ENCODE data around the gene DIP2C. TPM values are rescaled to one million over a fixed set of nuclear protein-coding genes. Genes with fewer than 3 reads are reported as not detected.
"Not testable (repeated sequence)": the region's sequence is repeated elsewhere in the genome, so short reads cannot be mapped to it uniquely, and the experiment has no call there.

DIP2C gene
- total and polyA plus RNA-seq, 4 donors, result 6.4 to 40.2 (median 23.8) TPM

DNA sequence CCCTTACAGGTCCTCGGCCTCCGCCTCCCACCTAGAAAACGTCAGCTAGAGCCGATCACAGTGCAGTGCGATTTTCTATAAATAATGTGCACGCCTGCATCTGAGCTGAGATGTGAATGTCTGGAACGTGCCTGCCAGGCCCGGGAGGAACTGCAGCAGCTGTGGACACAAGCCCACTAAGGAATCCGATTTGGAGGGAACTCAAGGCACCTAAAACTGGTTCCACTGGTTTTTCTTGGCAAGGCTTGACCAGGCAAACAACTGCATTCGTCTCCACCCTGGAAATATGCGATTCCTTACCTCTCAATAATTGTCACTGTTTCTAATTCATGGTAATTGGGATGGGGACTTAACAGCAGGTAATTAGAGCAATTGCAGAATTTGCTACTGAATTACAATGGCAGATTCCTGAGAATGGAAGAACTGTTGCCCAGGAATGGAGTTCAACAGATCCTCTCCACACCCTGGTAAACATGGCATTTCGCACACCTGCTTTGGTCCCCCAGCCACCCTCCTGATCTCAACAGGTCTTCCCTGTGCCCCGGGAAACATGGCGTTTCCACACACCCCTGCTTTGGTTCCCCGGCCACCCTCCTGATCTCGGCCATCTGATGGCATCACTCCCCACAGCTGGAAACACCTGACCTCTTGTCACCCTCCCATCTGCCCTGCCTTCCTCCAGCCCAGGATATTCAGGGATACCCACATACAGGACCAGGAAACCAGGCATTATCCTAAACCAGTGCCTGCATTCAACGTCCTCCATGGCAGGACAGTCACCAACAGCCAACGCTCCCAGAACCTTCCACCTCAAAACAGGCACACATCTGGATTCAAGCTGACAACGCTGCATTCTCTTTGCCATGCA is 76.0 kb downstream of the DIP2C start:
- WGBS, 2 donors, result 41 to 44% methylated on average over 19 of the region's 19 CpGs
- no peaks in the 10 kb centered on the region for H3K36me3 ChIP-seq (ENCODE audit: control insufficient read depth in 1 of 2, insufficient read depth in 2 of 2, low read length in 1 of 2)
- H3K27me3 ChIP-seq (ENCODE audit: control insufficient read depth in 1 of 2, insufficient read depth in 2 of 2, low read length in 1 of 2), result no peaks in the 10 kb centered on the region
- H3K4me3 ChIP-seq (ENCODE audit: low read length in 2 of 2), result no peak overlapping the region
- H3K4me1 ChIP-seq (ENCODE audit: control insufficient read depth in 1 of 2, insufficient read depth in 2 of 2, low read length in 2 of 2), result peaks cover 2 to 4% of the 10 kb centered on the region in 2 donors
- no peaks in the 10 kb centered on the region for H3K9me3 ChIP-seq (ENCODE audit: control insufficient read depth, low read length)
- DNase-seq (peak; percentile 44 to 72), ATAC-seq (ENCODE audit: low FRiP score) (peak; percentile 52)
- peak overlapping the region in 1 of 2 donors; percentile 32 for H3K27ac ChIP-seq (ENCODE audit: low read depth in 1 of 2, low read length in 2 of 2)
- intact Hi-C loops (cut with DNase I), result loop anchor here in 1 of 2 donors (5.0 kb wide), 1 partner anchor 69 kb away; no protein-coding TSS in a partner anchor

DNA sequence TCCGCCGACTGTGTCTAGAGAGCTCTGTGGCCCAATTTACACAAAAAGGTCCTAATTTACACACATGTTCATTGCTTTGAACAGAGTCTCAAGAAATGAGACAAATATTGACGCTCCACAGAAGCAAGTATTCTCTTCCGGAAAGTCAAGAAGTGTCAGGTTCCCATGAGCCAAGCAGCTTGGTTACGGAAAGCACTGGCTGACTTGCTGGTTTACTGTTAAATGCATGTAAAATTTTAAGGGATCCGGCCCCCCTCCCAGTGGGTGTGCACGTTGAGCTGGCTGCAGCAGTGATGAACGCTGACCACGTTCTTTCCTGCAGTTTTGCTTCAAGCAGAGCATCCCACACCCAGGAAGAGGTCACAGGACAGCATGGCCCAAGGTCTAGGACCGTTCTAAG is 76.8 kb downstream of the DIP2C start:
- Histone ChIP-seq H3K9me3 (ENCODE audit: control insufficient read depth, low read length) (no peaks in the 10 kb centered on the region), H3K4me1 (ENCODE audit: control insufficient read depth in 1 of 2, insufficient read depth in 2 of 2, low read length in 2 of 2) (peaks cover 2 to 4% of the 10 kb centered on the region in 2 donors), H3K27me3 (ENCODE audit: control insufficient read depth in 1 of 2, insufficient read depth in 2 of 2, low read length in 1 of 2) (no peaks in the 10 kb centered on the region), H3K27ac (ENCODE audit: low read depth in 1 of 2, low read length in 2 of 2) (peak overlapping the region in 1 of 2 donors; percentile 32), H3K4me3 (ENCODE audit: low read length in 2 of 2) (no peak overlapping the region), H3K36me3 (ENCODE audit: control insufficient read depth in 1 of 2, insufficient read depth in 2 of 2, low read length in 1 of 2) (no peaks in the 10 kb centered on the region)
- intact Hi-C loops (cut with DNase I), result loop anchor here in 1 of 2 donors (5.0 kb wide), 1 partner anchor 70 kb away; no protein-coding TSS in a partner anchor
- DNase-seq (peak; percentile 30 to 35), ATAC-seq (ENCODE audit: low FRiP score) (no peak)
- WGBS, 2 donors, result 62 to 66% methylated on average over 10 of the region's 10 CpGs

DNA sequence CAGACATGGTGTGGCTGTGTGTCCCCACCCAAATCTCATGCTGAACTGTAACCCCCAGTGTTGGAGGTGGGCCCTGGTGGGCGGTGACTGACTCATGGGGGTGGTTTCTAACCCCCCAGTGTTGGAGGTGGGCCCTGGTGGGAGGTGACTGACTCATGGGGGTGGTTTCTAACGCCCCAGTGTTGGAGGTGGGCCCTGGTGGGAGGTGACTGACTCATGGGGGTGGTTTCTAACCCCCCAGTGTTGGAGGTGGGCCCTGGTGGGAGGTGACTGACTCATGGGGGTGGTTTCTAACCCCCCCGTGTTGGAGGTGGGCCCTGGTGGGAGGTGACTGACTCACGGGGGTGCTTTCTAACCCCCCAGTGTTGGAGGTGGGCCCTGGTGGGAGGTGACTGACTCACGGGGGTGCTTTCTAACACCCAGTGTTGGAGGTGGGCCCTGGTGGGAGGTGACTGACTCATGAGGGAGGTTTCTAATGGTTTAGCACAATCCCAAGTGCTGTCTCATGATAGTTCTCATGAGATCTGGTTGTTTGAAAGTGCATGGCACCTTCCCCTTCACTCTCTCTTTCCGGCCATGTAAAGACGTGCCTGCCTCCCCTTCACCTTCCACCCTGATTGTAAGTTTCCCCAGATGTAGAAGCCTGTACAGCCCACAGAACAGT is 78.7 kb downstream of the DIP2C start:
- not testable (repeated sequence) for H3K27me3 ChIP-seq (ENCODE audit: control insufficient read depth in 1 of 2, insufficient read depth in 2 of 2, low read length in 1 of 2); ATAC-seq (ENCODE audit: low FRiP score); H3K36me3 ChIP-seq (ENCODE audit: control insufficient read depth in 1 of 2, insufficient read depth in 2 of 2, low read length in 1 of 2); H3K27ac ChIP-seq (ENCODE audit: low read depth in 1 of 2, low read length in 2 of 2); H3K4me1 ChIP-seq (ENCODE audit: control insufficient read depth in 1 of 2, insufficient read depth in 2 of 2, low read length in 2 of 2); H3K9me3 ChIP-seq (ENCODE audit: control insufficient read depth, low read length); H3K4me3 ChIP-seq (ENCODE audit: low read length in 2 of 2)
- intact Hi-C loops (cut with DNase I), result loop anchor here in 1 of 2 donors (5.0 kb wide), 1 partner anchor 72 kb away; no protein-coding TSS in a partner anchor
- WGBS, 2 donors, result 72 to 74% methylated on average over 7 of the region's 7 CpGs
- DNase-seq, result peak; percentile 32 to 86

DNA sequence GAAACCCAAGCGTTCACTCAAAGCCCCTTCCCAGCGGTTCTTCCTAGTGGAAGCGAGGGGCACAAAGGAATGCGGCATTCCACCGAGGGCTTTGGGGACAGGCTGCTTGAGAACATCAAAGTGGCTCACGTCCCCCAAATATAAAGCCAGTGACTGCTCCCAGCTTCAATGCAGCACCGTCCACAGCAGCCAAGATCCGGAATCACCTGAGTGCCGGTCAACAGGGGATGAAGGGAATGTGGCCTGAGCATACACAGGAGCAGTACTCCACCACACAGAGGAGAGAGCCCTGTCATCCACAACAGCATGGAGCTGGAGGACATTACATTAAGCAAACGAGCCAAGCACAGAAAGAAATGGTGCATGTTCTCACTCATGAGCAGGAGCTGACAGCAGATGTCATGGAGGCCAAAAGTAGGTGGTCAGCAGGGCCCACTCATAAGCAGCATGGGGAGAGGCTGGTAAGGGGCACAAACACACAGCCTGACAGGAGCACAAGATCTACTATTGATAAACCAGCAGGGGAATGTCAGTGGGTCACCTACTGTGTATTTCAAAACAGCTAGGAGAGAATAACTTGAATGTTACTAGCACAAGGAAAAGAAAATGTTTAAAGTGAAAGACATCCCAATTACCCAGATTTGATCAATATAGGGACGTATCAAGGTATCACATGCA is 79.5 kb downstream of the DIP2C start:
- no peak for ATAC-seq (ENCODE audit: low FRiP score)
- H3K9me3 ChIP-seq (ENCODE audit: control insufficient read depth, low read length), result no peaks in the 10 kb centered on the region
- no peak overlapping the region for H3K27ac ChIP-seq (ENCODE audit: low read depth in 1 of 2, low read length in 2 of 2)
- H3K27me3 ChIP-seq (ENCODE audit: control insufficient read depth in 1 of 2, insufficient read depth in 2 of 2, low read length in 1 of 2), result no peaks in the 10 kb centered on the region
- intact Hi-C loops (cut with DNase I), result loop anchor here in 1 of 2 donors (5.0 kb wide), 1 partner anchor 72 kb away; no protein-coding TSS in a partner anchor
- 82 to 88% methylated on average over 11 of the region's 11 CpGs for WGBS, 2 donors
- H3K4me3 ChIP-seq (ENCODE audit: low read length in 2 of 2), result no peak overlapping the region
- peak; percentile 33 to 43 for DNase-seq
- H3K4me1 ChIP-seq (ENCODE audit: control insufficient read depth in 1 of 2, insufficient read depth in 2 of 2, low read length in 2 of 2), result peaks cover 2 to 4% of the 10 kb centered on the region in 2 donors
- no peaks in the 10 kb centered on the region for H3K36me3 ChIP-seq (ENCODE audit: control insufficient read depth in 1 of 2, insufficient read depth in 2 of 2, low read length in 1 of 2)

DNA sequence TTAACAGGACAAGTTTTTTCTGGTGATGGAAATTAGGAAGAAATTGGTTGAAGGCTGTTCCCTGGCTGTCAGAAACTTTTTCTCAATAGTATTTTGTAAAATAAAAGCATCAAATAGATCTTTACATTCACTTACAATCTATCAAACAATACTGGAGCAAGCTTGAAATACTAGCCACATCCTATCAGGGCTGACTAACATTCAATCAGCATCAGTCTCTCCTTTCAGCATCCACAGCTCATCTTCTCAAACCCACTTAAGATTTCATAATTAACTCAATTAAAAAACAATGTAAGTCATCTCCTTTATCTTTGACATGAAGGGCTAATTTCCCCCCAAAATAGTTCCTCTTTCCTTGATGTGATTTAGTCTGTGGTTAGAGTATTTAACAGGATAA is 80.2 kb downstream of the DIP2C start:
- Histone ChIP-seq H3K36me3 (ENCODE audit: control insufficient read depth in 1 of 2, insufficient read depth in 2 of 2, low read length in 1 of 2) (no peaks in the 10 kb centered on the region), H3K27ac (ENCODE audit: low read depth in 1 of 2, low read length in 2 of 2) (no peak overlapping the region), H3K4me3 (ENCODE audit: low read length in 2 of 2) (no peak overlapping the region), H3K9me3 (ENCODE audit: control insufficient read depth, low read length) (no peaks in the 10 kb centered on the region), H3K4me1 (ENCODE audit: control insufficient read depth in 1 of 2, insufficient read depth in 2 of 2, low read length in 2 of 2) (peaks cover 2 to 4% of the 10 kb centered on the region in 2 donors), H3K27me3 (ENCODE audit: control insufficient read depth in 1 of 2, insufficient read depth in 2 of 2, low read length in 1 of 2) (no peaks in the 10 kb centered on the region)
- ATAC-seq (ENCODE audit: low FRiP score) (no peak), DNase-seq (no peak)
- intact Hi-C loops (cut with DNase I), result no loop called here

DNA sequence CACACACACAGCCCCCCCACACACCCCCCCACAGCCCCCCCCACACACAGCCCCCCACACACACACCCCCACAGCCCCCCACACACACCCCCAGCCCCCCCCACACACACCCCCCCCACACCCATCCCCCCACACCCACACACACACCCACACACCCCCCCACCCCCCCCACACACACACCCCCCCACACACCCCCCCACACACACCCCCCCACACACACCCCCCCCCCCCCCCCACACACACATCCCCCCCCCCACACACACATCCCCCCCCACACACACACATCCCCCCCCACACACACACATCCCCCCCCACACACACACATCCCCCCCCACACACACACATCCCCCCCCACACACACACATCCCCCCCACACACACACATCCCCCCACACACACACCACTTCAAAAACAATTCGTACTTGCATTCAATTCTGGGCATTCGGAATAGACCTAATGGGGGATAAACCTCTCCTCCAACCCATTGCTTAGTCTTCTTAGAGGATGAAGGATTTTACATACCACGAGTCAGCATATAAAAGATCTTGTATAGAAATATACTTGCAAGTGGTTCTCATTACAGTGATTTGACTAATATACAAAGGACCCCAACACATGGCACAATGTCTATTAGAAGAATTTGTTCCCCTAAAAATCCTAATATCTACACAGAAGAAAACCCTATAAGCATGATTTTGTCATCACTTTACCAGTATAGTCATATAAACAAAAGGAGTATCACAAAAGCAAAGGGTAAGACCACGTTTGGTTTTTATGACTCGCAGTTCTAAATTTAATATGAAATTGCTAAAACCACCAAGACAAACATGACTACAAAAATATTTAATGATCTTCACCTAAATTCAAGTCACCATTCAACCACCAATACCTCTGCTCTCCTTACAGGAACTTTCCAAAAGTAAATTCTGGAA is 80.9 kb downstream of the DIP2C start:
- ATAC-seq (ENCODE audit: low FRiP score) (no peak), DNase-seq (no peak)
- Histone ChIP-seq H3K27ac (ENCODE audit: low read depth in 1 of 2, low read length in 2 of 2) (no peak overlapping the region), H3K4me3 (ENCODE audit: low read length in 2 of 2) (no peak overlapping the region), H3K9me3 (ENCODE audit: control insufficient read depth, low read length) (no peaks in the 10 kb centered on the region), H3K36me3 (ENCODE audit: control insufficient read depth in 1 of 2, insufficient read depth in 2 of 2, low read length in 1 of 2) (no peaks in the 10 kb centered on the region), H3K27me3 (ENCODE audit: control insufficient read depth in 1 of 2, insufficient read depth in 2 of 2, low read length in 1 of 2) (no peaks in the 10 kb centered on the region), H3K4me1 (ENCODE audit: control insufficient read depth in 1 of 2, insufficient read depth in 2 of 2, low read length in 2 of 2) (peaks cover under 1 to 2% of the 10 kb centered on the region in 2 donors)
- 54 to 55% methylated on average over 5 of the region's 5 CpGs for WGBS, 2 donors
- intact Hi-C loops (cut with DNase I), result no loop called here

DNA sequence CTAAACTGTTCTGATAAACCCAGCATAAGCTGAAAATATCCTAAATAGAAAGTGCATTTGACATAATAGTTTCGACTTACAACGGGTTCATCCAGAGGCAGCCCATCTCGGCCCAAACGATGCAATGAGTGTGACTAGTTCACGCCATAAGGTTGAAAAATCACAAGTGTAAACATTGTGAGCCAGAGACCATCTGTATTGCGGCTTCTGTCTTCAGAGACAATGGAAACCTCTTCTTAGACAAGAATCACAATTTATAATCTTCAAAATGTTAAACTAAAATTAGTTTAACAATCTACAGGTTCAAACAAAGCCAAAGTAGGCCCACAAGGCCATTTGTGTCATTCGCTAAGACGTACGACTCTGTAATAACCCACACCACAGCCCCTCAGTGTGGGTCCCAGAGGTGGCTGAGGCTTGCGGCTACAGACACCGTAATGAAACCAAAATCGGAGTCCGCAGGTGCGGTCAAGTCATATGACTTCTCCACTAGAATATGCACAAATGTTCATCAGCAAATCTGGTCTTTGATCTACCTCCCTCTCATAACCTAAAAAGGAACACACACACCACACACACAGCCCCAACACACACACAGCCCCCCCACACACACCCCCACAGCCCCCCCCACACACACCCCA is 81.8 kb downstream of the DIP2C start:
- Histone ChIP-seq H3K4me3 (ENCODE audit: low read length in 2 of 2) (no peak overlapping the region), H3K36me3 (ENCODE audit: control insufficient read depth in 1 of 2, insufficient read depth in 2 of 2, low read length in 1 of 2) (no peaks in the 10 kb centered on the region), H3K4me1 (ENCODE audit: control insufficient read depth in 1 of 2, insufficient read depth in 2 of 2, low read length in 2 of 2) (no peaks in the 10 kb centered on the region), H3K27me3 (ENCODE audit: control insufficient read depth in 1 of 2, insufficient read depth in 2 of 2, low read length in 1 of 2) (no peaks in the 10 kb centered on the region), H3K27ac (ENCODE audit: low read depth in 1 of 2, low read length in 2 of 2) (no peak overlapping the region), H3K9me3 (ENCODE audit: control insufficient read depth, low read length) (no peaks in the 10 kb centered on the region)
- ATAC-seq (ENCODE audit: low FRiP score) (no peak), DNase-seq (peak; percentile 13 to 37)
- 93% methylated on average over 14 of the region's 14 CpGs for WGBS, 2 donors
- intact Hi-C loops (cut with DNase I), result no loop called here
